HG02981 (cell line): ENCODE results near the gene LIMS3.
"Not testable (repeated sequence)": the region's sequence is repeated elsewhere in the genome, so short reads cannot be mapped to it uniquely, and the experiment has no call there.

Source experiments
- ATAC-seq: cut with Tn5 transposase; IDR thresholded peaks from one replicate; pipeline ENCODE4 v1.9.1; 2021; ENCODE audit warnings: mild to moderate bottlenecking, moderate library complexity; ENCODE audit not compliant: unreplicated experiment

The LIMS3 gene

DNA sequence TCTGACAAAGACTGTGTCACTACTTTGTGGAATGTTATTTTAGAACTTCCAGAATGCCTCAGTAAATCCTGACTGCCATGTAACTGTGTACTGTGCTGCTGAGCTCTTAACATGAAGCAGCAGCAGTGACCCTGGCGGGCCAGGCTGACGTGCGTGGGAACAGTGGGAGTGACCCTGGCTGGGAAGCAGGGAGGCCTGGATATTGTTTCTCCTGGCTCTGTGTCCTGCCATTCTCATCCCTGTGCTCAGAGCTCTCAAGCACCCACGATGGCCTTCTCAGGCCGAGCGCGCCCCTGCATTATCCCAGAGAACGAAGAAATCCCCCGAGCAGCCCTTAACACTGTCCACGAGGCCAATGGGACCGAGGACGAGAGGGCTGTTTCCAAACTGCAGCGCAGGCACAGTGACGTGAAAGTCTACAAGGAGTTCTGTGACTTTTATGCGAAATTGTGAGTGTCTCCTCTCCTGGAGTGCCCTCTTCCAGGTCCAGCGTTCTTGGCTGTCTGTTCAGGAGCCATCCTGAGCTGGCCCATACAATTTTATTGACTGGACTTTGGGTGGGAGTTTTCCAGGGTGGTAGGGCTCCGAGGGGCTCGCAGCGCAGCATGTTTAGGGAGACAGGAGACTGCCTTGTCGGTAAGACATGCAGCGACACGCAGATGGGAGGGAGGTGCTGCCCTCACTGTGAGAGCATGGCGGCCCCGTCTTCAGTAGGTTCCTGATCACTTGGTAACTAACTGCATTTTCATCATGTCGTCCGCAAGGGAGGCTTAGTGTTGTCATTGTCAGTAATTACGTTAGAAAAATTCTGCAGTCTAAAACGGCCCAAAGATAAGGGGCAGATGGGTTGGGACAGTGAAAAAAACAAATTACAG is at the start of gene LIMS3:
TSS of gene LIMS3 (plus strand) at position 227 of the 875 bp plus-strand sequence. CDS start at position 268, 41 bp downstream.
- not testable (repeated sequence) for ATAC-seq

GRCh38 chr2:109871129-109871751 is 27.2 kb upstream of the LIMS3 start:
- peak; percentile 80 for ATAC-seq

DNA sequence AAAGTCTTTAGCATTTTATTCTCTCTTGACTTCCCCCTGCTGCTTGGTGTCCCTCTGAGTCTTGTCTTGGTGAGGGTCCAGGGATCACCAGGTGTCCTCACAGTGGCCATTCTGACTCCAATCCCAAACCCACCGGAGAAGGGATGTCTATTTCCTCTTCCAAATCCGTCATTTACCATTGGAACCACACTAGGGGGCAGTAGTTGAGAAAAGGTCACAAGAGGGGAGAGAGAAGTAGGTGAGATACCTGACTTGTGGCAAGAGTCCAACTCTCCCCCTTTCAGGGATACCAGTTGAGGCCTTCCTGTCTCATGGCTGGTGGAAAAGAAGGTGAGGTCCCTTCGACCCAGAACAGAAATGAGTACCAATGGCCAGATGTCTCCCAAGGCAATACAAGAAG is 21.9 kb upstream of the LIMS3 start:
- not testable (repeated sequence) for ATAC-seq

- not testable (repeated sequence) for ATAC-seq
These were observed 16.4 kb upstream of the LIMS3 start for GRCh38 chr2:109882112-109882511.

DNA sequence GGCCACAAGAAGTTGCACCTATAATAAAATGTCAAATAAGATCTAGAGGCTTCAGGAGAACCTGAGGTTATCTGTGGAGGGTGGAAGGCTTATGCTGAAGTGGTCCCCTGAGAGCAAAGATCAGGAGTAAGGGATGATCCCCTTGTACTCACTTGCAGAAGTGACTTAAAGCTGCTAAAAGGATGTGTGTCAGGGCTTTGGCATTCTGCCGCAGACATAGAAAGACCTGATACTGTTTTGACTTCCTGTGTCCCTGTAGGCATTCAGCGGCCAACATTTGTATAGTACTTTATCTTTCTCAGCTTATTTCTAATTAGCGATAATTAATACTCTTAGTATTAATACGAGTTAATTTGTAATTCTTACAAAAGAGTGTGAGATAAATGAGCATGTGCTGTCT is 10.1 kb upstream of the LIMS3 start:
- not testable (repeated sequence) for ATAC-seq

DNA sequence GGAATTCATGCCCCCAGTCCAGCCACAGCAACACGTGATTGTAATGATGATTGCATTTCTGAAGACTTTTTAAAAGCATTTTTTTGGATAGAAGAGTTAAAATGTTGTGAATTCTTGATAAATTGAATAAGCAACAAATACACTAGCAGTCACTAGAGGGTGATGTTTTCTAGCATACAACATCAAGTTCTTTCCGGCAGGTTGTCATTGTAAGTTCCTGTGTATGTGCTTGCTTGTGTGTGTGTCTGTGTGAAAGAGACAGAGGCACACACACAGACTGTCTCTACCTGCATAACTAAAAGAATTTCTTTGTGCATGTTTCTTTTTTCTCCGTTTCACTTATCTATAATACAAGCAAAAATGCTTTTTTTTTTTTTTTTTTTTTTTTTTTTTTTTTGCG is 8.6 kb upstream of the LIMS3 start:
- ATAC-seq, result not testable (repeated sequence)

DNA sequence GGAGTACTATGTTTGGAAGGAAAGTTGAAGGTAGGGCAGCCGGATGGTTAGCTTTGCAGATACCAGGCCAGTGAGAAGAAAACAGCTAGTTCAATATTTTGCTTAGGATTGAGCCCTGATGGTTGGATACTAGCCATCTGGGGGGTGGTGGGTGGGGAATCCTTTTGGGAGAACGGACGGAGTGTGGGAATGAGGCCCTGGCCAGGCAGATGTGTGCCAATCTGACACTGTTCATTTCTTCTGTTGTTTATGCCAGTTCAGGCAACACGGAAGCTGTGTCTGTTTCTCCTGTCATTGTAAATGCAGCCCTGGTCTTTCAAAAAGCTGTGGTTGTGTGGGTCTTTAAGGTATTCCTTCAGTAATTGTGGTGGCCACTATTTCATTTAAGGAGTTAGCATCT is 7.5 kb upstream of the LIMS3 start:
- ATAC-seq, result not testable (repeated sequence)

GRCh38 chr2:109893736-109894135 is 4.8 kb upstream of the LIMS3 start:
- not testable (repeated sequence) for ATAC-seq

GRCh38 chr2:109894141-109894540 is 4.3 kb upstream of the LIMS3 start:
- ATAC-seq, result not testable (repeated sequence)

DNA sequence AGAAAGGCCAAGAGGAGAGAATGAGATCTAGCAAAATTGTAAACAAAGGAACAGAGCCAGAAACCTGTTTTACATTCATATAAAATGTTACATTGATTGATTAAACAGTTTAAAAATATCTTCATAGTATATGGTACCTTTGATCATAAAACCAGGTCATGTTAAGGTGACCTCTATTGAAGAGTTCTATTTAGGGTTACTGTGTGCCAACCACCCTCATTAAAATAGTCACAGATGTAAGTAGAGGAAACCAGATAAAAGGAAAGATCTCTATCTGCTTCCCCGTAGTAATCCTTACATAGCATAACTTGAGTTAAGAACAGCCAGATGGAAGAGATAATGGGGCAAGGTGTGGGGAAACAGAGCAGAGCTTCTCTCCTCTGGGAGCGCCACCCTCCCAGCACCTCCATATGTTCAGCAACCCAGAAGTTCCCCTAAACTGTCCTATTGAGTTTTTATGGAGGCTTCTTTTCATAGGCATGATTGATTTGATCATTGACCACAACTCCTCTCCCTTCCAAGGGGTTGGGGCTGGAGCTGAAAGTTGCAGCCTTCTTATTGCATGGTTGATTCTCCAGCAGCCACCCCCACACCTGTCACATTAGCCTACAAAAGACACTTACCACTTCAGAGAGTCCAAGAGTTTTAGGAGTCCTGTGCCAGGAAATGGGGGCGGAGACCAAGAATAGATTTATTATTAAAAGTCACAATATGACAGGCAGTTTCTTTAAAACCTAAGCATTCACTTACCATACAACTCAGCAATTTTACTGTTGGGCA is 3.2 kb upstream of the LIMS3 start:
- not testable (repeated sequence) for ATAC-seq

- ATAC-seq, result peak; percentile 99
These were observed 2.3 kb upstream of the LIMS3 start for GRCh38 chr2:109896212-109896611.

DNA sequence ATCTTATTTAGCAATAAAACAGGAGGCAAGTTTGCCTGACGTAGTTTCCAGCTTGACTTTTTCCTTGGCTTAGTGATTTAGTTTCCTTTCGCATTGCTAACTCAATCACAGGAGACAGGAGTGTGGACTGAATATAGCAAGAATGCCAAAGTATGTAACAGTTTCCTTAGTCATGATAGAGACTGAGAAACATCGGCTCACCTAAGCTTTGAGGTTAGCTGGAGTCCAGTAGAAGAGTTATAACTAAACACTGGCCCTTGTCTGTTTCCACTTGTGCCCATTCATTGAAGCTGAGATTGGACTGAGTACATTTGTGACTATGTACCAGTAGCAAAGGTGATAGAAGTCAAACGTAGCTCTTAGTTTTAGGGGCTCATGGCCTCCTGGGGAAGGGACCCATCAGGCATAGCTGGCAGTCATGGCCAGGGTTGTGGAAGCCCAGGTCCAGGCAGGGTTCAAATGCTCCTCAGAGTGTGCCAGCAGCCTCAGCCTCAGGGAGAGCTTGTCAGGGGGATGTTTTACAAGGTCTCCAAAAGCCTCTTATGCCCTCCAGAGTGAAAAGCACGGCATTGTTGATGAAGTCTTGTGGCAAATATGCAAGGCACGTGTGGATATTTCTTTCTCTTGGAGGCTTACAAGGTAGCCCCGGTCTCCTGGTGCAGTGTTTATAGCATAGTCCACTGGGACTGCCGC is 573 bp upstream of the LIMS3 start:
- ATAC-seq, result not testable (repeated sequence)

DNA sequence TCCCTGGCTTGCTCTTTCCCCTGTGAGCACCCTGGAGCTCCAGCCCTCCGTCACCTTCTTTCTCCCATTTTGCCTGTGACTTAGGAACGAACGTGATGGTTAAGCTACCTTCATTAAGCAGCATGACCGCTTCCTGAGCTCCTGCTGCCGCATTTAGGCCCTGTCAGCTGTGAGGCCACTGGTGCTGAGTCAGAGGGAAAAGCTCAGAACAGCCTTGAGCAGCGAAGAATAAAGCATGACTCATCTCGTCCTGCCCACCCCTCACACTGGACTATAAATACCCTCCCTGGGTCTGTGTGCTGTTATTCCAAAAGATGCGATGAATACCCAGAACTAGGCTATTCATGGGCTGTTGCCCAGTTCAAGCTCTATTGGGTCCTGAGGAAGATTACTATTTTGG is 7.3 kb downstream of the LIMS3 start:
- peak; percentile 66 for ATAC-seq

- not testable (repeated sequence) for ATAC-seq
These were observed 10.1 kb downstream of the LIMS3 start for GRCh38 chr2:109908626-109909025.

DNA sequence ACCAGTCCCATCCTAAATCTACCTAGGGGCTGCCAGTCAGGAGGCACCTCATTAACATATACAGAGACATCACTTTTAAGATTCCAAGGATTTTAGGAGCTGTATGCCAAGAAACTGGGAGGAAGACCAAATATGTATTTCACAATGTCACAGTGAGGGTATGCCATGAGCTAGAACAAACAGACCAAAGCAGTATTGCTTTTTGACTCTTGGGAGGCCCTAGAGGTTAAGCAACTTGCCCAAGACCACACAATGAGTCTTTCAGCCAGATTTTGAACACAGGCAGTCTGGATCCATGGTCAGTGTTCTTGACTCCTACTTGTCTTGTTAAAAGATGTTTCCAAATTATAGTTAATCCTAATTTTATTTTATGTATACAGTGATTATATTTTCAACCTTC is 12.3 kb downstream of the LIMS3 start:
- ATAC-seq, result not testable (repeated sequence)

GRCh38 chr2:109913911-109914310 is 15.4 kb downstream of the LIMS3 start:
- ATAC-seq, result not testable (repeated sequence)

- not testable (repeated sequence) for ATAC-seq
These were observed 16.1 kb downstream of the LIMS3 start for GRCh38 chr2:109914552-109914951.

DNA sequence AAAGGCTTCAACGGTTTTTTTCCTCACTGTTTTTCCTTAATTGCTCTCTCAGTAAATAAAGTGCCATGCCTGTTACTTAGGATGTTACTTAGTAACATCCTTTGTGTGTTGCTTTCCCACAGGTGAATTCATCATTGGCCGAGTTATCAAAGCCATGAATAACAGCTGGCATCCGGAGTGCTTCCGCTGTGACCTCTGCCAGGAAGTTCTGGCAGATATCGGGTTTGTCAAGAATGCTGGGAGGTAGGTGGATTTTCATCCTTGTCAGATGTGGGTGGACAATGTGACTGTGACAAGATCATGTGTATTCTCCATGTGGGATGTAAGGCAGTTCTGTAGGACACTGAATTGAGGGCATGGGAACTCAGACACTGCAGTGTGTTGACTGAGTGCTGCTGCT is 17.3 kb downstream of the LIMS3 start:
- ATAC-seq, result not testable (repeated sequence)

GRCh38 chr2:109920162-109920561 is 21.7 kb downstream of the LIMS3 start:
- not testable (repeated sequence) for ATAC-seq

DNA sequence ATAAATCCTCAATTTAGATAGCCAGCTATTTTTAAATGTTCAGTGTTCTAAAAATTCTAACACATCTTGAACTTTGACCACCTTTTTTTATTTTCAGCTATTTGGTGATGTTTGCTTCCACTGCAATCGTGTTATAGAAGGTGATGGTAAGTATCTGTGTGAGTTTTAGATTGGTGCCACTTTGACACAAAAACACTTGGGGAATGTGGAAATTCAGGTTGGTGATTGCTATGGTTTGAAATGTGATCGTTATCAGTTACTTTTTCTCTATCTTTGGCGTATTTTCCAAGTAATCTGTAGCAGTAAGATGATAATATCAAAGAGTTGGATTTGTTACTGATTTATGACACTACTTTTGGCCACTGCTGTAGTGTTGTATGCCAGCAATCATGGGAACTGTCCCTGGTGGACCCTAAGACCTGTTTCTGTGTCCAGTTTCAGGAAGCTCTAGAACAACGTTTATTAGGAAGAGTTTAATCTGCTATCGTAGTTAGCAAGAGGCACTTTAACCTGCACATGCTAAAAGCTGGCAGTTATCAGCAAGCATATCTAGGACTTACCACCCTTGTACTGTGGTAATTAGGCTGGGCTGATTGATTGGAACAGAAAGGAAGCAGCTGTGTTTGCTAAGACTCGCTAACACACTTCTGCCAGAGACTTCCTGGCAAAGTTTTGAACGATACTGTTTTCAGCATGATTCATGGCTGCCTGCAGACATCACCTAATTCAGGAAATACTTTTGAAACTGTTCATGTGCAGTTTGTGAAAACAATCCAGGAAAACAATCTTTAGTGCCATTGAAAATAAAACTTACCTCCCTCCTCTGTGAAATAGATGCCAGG is 23.3 kb downstream of the LIMS3 start:
- not testable (repeated sequence) for ATAC-seq
